ENCODE data around the gene CCNO.

Gene CCNO

GRCh38 chr5:55222092-55222984 is 11.1 kb downstream of the CCNO start:
- no peak overlapping the region for H3K4me3 ChIP-seq (ENCODE audit: low read depth, low read length)
- TF ChIP-seq CTCF (IDR thresholded peaks at IDR 0.05; ENCODE audit: borderline replicate concordance, insufficient read depth, low read depth, low read length), result no peak

- no peak for TF ChIP-seq CTCF (IDR thresholded peaks at IDR 0.05; ENCODE audit: borderline replicate concordance, insufficient read depth, low read depth, low read length)
- H3K4me3 ChIP-seq (ENCODE audit: low read depth, low read length), result no peak overlapping the region
Observed at GRCh38 chr5:55220433-55221185, 12.8 kb downstream of the CCNO start.

GRCh38 chr5:55219770-55220169 is 13.6 kb downstream of the CCNO start:
- TF ChIP-seq CTCF (IDR thresholded peaks at IDR 0.05; ENCODE audit: borderline replicate concordance, insufficient read depth, low read depth, low read length), result no peak
- no peak overlapping the region for H3K4me3 ChIP-seq (ENCODE audit: low read depth, low read length)

DNA sequence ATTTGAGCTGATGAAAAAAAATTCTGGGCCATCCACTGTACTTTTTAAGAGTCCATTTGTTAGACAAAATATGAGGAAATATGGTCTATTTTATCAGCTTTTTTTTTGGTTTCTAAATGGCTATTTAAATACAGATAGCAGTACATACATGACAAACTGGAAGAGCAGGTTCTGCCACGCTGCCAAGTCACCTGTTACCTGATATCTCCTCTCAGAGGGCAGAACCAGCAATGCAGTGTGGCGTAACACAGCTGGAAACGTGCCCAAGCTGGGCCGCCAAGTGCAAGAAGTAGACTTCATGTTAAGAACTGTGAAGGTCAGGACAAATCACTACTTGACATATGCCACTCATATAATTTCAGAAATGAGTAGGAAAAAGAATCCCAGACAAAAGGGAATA is 14.4 kb downstream of the CCNO start:
- TF ChIP-seq CTCF (IDR thresholded peaks at IDR 0.05; ENCODE audit: borderline replicate concordance, insufficient read depth, low read depth, low read length), result no peak
- H3K4me3 ChIP-seq (ENCODE audit: low read depth, low read length), result no peak overlapping the region

GRCh38 chr5:55211184-55211874 is 22.1 kb downstream of the CCNO start:
- no peak for TF ChIP-seq CTCF (IDR thresholded peaks at IDR 0.05; ENCODE audit: borderline replicate concordance, insufficient read depth, low read depth, low read length)
- no peak overlapping the region for H3K4me3 ChIP-seq (ENCODE audit: low read depth, low read length)

GRCh38 chr5:55205001-55205400 is 28.4 kb downstream of the CCNO start:
- no peak for TF ChIP-seq CTCF (IDR thresholded peaks at IDR 0.05; ENCODE audit: borderline replicate concordance, insufficient read depth, low read depth, low read length)
- H3K4me3 ChIP-seq (ENCODE audit: low read depth, low read length), result no peak overlapping the region
